Measurements from ENCODE around the gene RNF183. TPM values are rescaled to one million over a fixed set of nuclear protein-coding genes. Genes with fewer than 3 reads are reported as not detected.

Gene RNF183
- total and polyA plus RNA-seq, 9 of the 15 experiments (the other 6 are each of a cell fraction or from before 2014, with no cell fraction given) = 0.04 to 2.0 (median 0.16) TPM; not detected in 5

GRCh38 chr9:113345671-113346070 is 42.5 kb upstream of the RNF183 start (continued):
- TF ChIP-seq AFF4 (CRISPR knock-in tag; IDR thresholded peaks at IDR 0.05) (no peak), POLR3A (IDR thresholded peaks at IDR 0.05; ENCODE audit: borderline replicate concordance, extremely low read depth, insufficient read depth, insufficient read length) (no peak), KDM2B (CRISPR knock-in tag; IDR thresholded peaks at IDR 0.05) (0 out of 2 replicates have a peak, but pooled peaks have one; percentile 53), NR3C1 (CRISPR knock-in tag; IDR thresholded peaks at IDR 0.05) (no peak), ZNF232 (CRISPR knock-in tag; IDR thresholded peaks at IDR 0.05) (no peak), ZC3H11A (IDR thresholded peaks at IDR 0.05; ENCODE audit: low read depth, low read length) (no peak), PTRF (tag; IDR thresholded peaks at IDR 0.05) (peak; percentile 98), CTCF (IDR thresholded peaks at IDR 0.05 in 2 of 3, conservative IDR thresholded peaks at IDR 0.05 in 1 of 3; ENCODE audit: insufficient read depth in 2 of 3, low read depth in 1 of 3, low read length in 3 of 3) (no peak), GABPB1 (CRISPR knock-in tag; IDR thresholded peaks at IDR 0.05) (no peak), GMEB1 (CRISPR knock-in tag; IDR thresholded peaks at IDR 0.05) (peak; percentile 72), ZFP91 (CRISPR knock-in tag; IDR thresholded peaks at IDR 0.05) (no peak), ZNF3 (CRISPR knock-in tag; IDR thresholded peaks at IDR 0.05) (no peak), SIX5 (IDR thresholded peaks at IDR 0.05; ENCODE audit: borderline replicate concordance in 1 of 2, insufficient read depth in 1 of 2, low read depth in 1 of 2, low read length in 2 of 2) (no peak), ZBTB11 (CRISPR knock-in tag; IDR thresholded peaks at IDR 0.05) (peak in 1 of 3 experiments; percentile 68; a peak in 2 of 6 replicates)
